Stimulated activated naive CD8-positive, alpha-beta T cell treated with anti-CD3 and anti-CD28 coated beads, Interleukin-15, Interleukin-2, amounts not matched to agents 100 ng/mL and 50 ng/mL, for 24 hours (primary cell): ENCODE results near the gene YIF1A.

Experiments
- H3K27ac Mint-ChIP-seq: one replicate; pipeline ENCODE4 v1.8.0; 2021; ENCODE audit warnings: mild to moderate bottlenecking, mixed read lengths
- H3K27me3 Mint-ChIP-seq: one replicate; pipeline ENCODE4 v1.8.0; 2021; ENCODE audit warnings: mixed read lengths
- H3K36me3 Mint-ChIP-seq: one replicate; pipeline ENCODE4 v1.8.0; 2021; ENCODE audit warnings: low read depth, mixed read lengths
- H3K4me1 Mint-ChIP-seq: one replicate; pipeline ENCODE4 v1.8.0; 2021; ENCODE audit warnings: low read depth, mixed read lengths
- H3K4me3 Mint-ChIP-seq: one replicate; pipeline ENCODE4 v1.8.0; 2021; ENCODE audit warnings: mild to moderate bottlenecking, mixed read lengths
- H3K9me3 Mint-ChIP-seq: one replicate; pipeline ENCODE4 v1.8.0; 2021; ENCODE audit warnings: mixed read lengths

YIF1A gene

GRCh38 chr11:66310324-66310723, 21.4 kb upstream of the YIF1A start:
- H3K36me3 Mint-ChIP-seq: no peaks in the 10 kb centered on the region
- H3K27ac Mint-ChIP-seq: no peak overlapping the region
- no peak overlapping the region for H3K4me3 Mint-ChIP-seq
- H3K4me1 Mint-ChIP-seq: peaks cover 26% of the 10 kb centered on the region
- H3K9me3 Mint-ChIP-seq: no peaks in the 10 kb centered on the region
- no peaks in the 10 kb centered on the region for H3K27me3 Mint-ChIP-seq

GRCh38 chr11:66309475-66309874, 20.5 kb upstream of the YIF1A start:
- no peaks in the 10 kb centered on the region for H3K36me3 Mint-ChIP-seq
- H3K27ac Mint-ChIP-seq: no peak overlapping the region
- no peaks in the 10 kb centered on the region for H3K9me3 Mint-ChIP-seq
- no peak overlapping the region for H3K4me3 Mint-ChIP-seq
- peaks cover 3% of the 10 kb centered on the region for H3K27me3 Mint-ChIP-seq
- H3K4me1 Mint-ChIP-seq: peaks cover 18% of the 10 kb centered on the region

GRCh38 chr11:66302656-66303055, 13.7 kb upstream of the YIF1A start:
- H3K4me1 Mint-ChIP-seq: no peaks in the 10 kb centered on the region
- H3K9me3 Mint-ChIP-seq: no peaks in the 10 kb centered on the region
- H3K27ac Mint-ChIP-seq: no peak overlapping the region
- peaks cover 3% of the 10 kb centered on the region for H3K27me3 Mint-ChIP-seq
- H3K4me3 Mint-ChIP-seq: no peak overlapping the region
- no peaks in the 10 kb centered on the region for H3K36me3 Mint-ChIP-seq

- Mint-ChIP-seq H3K27me3 (no peaks in the 10 kb centered on the region), H3K9me3 (no peaks in the 10 kb centered on the region), H3K27ac (no peak overlapping the region), H3K4me1 (no peaks in the 10 kb centered on the region), H3K4me3 (no peak overlapping the region), H3K36me3 (no peaks in the 10 kb centered on the region)
These were observed 10.2 kb upstream of the YIF1A start for GRCh38 chr11:66299186-66299585.

- Mint-ChIP-seq H3K36me3 (no peaks in the 10 kb centered on the region), H3K4me3 (no peak overlapping the region), H3K4me1 (peaks cover 4% of the 10 kb centered on the region), H3K27ac (no peak overlapping the region), H3K27me3 (peaks cover 11% of the 10 kb centered on the region), H3K9me3 (no peaks in the 10 kb centered on the region)
These were observed 8.7 kb upstream of the YIF1A start for GRCh38 chr11:66297610-66298009.

- H3K4me1 Mint-ChIP-seq: peaks cover 17% of the 10 kb centered on the region
- H3K9me3 Mint-ChIP-seq: no peaks in the 10 kb centered on the region
- no peaks in the 10 kb centered on the region for H3K36me3 Mint-ChIP-seq
- H3K27ac Mint-ChIP-seq: no peak overlapping the region
- H3K4me3 Mint-ChIP-seq: no peak overlapping the region
- H3K27me3 Mint-ChIP-seq: peaks cover 20% of the 10 kb centered on the region
These were observed 6.0 kb upstream of the YIF1A start for GRCh38 chr11:66294626-66295620.

- Mint-ChIP-seq H3K27ac (no peak overlapping the region), H3K27me3 (peaks cover 20% of the 10 kb centered on the region), H3K36me3 (no peaks in the 10 kb centered on the region), H3K9me3 (no peaks in the 10 kb centered on the region), H3K4me3 (no peak overlapping the region), H3K4me1 (peaks cover 26% of the 10 kb centered on the region)
These were observed 5.1 kb upstream of the YIF1A start for GRCh38 chr11:66293777-66294625.

GRCh38 chr11:66293352-66293751, 4.4 kb upstream of the YIF1A start:
- H3K27ac Mint-ChIP-seq: no peak overlapping the region
- H3K27me3 Mint-ChIP-seq: peaks cover 20% of the 10 kb centered on the region
- H3K4me1 Mint-ChIP-seq: peaks cover 27% of the 10 kb centered on the region
- no peaks in the 10 kb centered on the region for H3K9me3 Mint-ChIP-seq
- no peak overlapping the region for H3K4me3 Mint-ChIP-seq
- no peaks in the 10 kb centered on the region for H3K36me3 Mint-ChIP-seq

GRCh38 chr11:66292543-66293332, 3.8 kb upstream of the YIF1A start:
- H3K9me3 Mint-ChIP-seq: no peaks in the 10 kb centered on the region
- H3K4me3 Mint-ChIP-seq: peak overlapping the region; percentile 47
- H3K4me1 Mint-ChIP-seq: peaks cover 27% of the 10 kb centered on the region
- no peaks in the 10 kb centered on the region for H3K36me3 Mint-ChIP-seq
- peaks cover 20% of the 10 kb centered on the region for H3K27me3 Mint-ChIP-seq
- H3K27ac Mint-ChIP-seq: no peak overlapping the region

GRCh38 chr11:66291706-66292542, 3.0 kb upstream of the YIF1A start, which contains the start of gene TMEM151A:
TSS of gene TMEM151A (plus strand) at chr11:66291894. CDS start at chr11:66292014, 120 bp downstream.
- H3K27me3 Mint-ChIP-seq: peaks cover 20% of the 10 kb centered on the region
- H3K36me3 Mint-ChIP-seq: peaks cover under 1% of the 10 kb centered on the region
- peaks cover 34% of the 10 kb centered on the region for H3K4me1 Mint-ChIP-seq
- no peaks in the 10 kb centered on the region for H3K9me3 Mint-ChIP-seq
- peak within 1 kb of the TSS; percentile 90 for H3K4me3 Mint-ChIP-seq
- H3K27ac Mint-ChIP-seq: no peak within 1 kb of the TSS

GRCh38 chr11:66291303-66291705, 2.4 kb upstream of the YIF1A start:
- Mint-ChIP-seq H3K27ac (no peak overlapping the region), H3K36me3 (peaks cover 3% of the 10 kb centered on the region), H3K27me3 (peaks cover 20% of the 10 kb centered on the region), H3K4me1 (peaks cover 34% of the 10 kb centered on the region), H3K4me3 (no peak overlapping the region), H3K9me3 (no peaks in the 10 kb centered on the region)

GRCh38 chr11:66290330-66290621, 1.3 kb upstream of the YIF1A start:
- H3K36me3 Mint-ChIP-seq: peaks cover 3% of the 10 kb centered on the region
- H3K27ac Mint-ChIP-seq: no peak overlapping the region
- H3K4me3 Mint-ChIP-seq: peak overlapping the region; percentile 90
- H3K4me1 Mint-ChIP-seq: peaks cover 34% of the 10 kb centered on the region
- H3K9me3 Mint-ChIP-seq: no peaks in the 10 kb centered on the region
- H3K27me3 Mint-ChIP-seq: peaks cover 20% of the 10 kb centered on the region

GRCh38 chr11:66289548-66290329, 796 bp upstream of the YIF1A start:
- peaks cover 34% of the 10 kb centered on the region for H3K4me1 Mint-ChIP-seq
- peaks cover 20% of the 10 kb centered on the region for H3K27me3 Mint-ChIP-seq
- H3K4me3 Mint-ChIP-seq: peak overlapping the region; percentile 90
- H3K27ac Mint-ChIP-seq: peak overlapping the region; percentile 88
- peaks cover 3% of the 10 kb centered on the region for H3K36me3 Mint-ChIP-seq
- H3K9me3 Mint-ChIP-seq: no peaks in the 10 kb centered on the region
